Stimulated activated CD4-positive, alpha-beta T cell treated with anti-CD3 and anti-CD28 coated beads, Interleukin-1b, Interleukin-23, amount 100 ng/mL, for 24 hours (primary cell): ENCODE results near the gene FBN2.

Source experiments
- DNase-seq, 4 experiments: peaks; one replicate each; pipeline ENCODE4 v3.0.0-alpha.2; 2020; ENCODE audit warnings: low read depth in 4 of 4, low spot score in 1 of 4

FBN2 gene

GRCh38 chr5:128318691-128319090 lies 219.4 kb downstream of the FBN2 start:
- no peak for DNase-seq

GRCh38 chr5:128317481-128317880 lies 220.6 kb downstream of the FBN2 start:
- no peak for DNase-seq

GRCh38 chr5:128315671-128316070 lies 222.4 kb downstream of the FBN2 start:
- no peak for DNase-seq

- DNase-seq, result no peak
These were observed 232.7 kb downstream of the FBN2 start for GRCh38 chr5:128305341-128305740.

- no peak for DNase-seq
These were observed 233.3 kb downstream of the FBN2 start for GRCh38 chr5:128304791-128305190.

GRCh38 chr5:128304088-128304487 lies 234.0 kb downstream of the FBN2 start:
- no peak for DNase-seq

GRCh38 chr5:128303593-128303992 lies 234.5 kb downstream of the FBN2 start:
- no peak for DNase-seq

- DNase-seq, result no peak
These were observed 237.9 kb downstream of the FBN2 start for GRCh38 chr5:128300181-128300580.

GRCh38 chr5:128290152-128290858 lies 247.7 kb downstream of the FBN2 start:
- DNase-seq, result no peak

- DNase-seq, result no peak
These were observed 250.3 kb downstream of the FBN2 start for GRCh38 chr5:128287740-128288139.

GRCh38 chr5:128284236-128284635 lies 253.8 kb downstream of the FBN2 start:
- no peak for DNase-seq

- no peak for DNase-seq
These were observed 258.7 kb downstream of the FBN2 start for GRCh38 chr5:128279345-128279744.

GRCh38 chr5:128276537-128277216 lies 261.4 kb downstream of the FBN2 start:
- no peak for DNase-seq

GRCh38 chr5:128274441-128274840 lies 263.6 kb downstream of the FBN2 start:
- DNase-seq, result no peak

- no peak for DNase-seq
These were observed 264.3 kb downstream of the FBN2 start for GRCh38 chr5:128273736-128274135.

GRCh38 chr5:128271859-128272464 lies 266.1 kb downstream of the FBN2 start:
- no peak for DNase-seq

- DNase-seq, result no peak
These were observed 267.0 kb downstream of the FBN2 start for GRCh38 chr5:128271071-128271470.

- DNase-seq, result no peak
These were observed 273.3 kb downstream of the FBN2 start for GRCh38 chr5:128264564-128265360.

- no peak for DNase-seq
These were observed 274.7 kb downstream of the FBN2 start for GRCh38 chr5:128263357-128263756.

- no peak for DNase-seq
These were observed 275.1 kb downstream of the FBN2 start for GRCh38 chr5:128262911-128263310.

GRCh38 chr5:128259607-128260021 lies 278.4 kb downstream of the FBN2 start:
- DNase-seq, result no peak

GRCh38 chr5:128258372-128258771 lies 279.7 kb downstream of the FBN2 start:
- DNase-seq, result no peak
